ENCODE data around the gene BPI. TPM values are rescaled to one million over a fixed set of nuclear protein-coding genes. Genes with fewer than 3 reads are reported as not detected.
"Not testable (repeated sequence)": the region's sequence is repeated elsewhere in the genome, so short reads cannot be mapped to it uniquely, and the experiment has no call there.

BPI gene
- total RNA-seq, 1 experiment from 2014 or later: 0.10 TPM

- no peak for DNase-seq (ENCODE audit: low spot score)
Observed at GRCh38 chr20:38302786-38303185, 1.2 kb upstream of the BPI start.

DNA sequence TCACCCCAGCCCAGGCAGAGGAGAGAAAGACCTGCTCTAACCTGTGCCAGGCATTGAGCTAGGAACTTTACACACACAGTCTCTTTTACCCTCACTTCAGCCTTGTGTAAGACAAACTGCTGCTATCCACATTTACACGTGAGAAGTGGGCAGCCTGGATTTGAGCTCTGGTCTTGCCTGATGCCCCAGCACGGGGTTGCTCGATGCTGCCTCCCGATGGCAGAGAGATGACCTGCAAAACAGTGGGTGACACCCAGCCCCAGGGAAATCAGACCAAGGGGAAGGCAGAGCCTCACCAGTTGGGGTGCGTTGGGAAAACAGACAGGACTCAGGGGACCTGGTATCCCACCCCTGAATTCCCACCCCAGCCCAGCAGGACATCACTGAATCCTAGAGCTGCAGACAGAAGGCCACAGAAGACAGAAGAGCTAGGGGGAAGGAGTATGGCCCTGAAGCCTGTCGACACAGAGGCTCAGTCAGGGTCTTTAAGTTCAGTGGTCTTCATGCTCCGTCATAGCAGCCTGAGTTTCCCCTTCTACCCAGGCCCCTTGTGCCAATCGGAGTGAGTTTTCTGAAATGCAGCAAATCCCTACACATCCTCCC lies 990 bp downstream of the BPI start:
- peak; percentile 46 for DNase-seq (ENCODE audit: low spot score)

- no peak for DNase-seq (ENCODE audit: low spot score)
Observed at GRCh38 chr20:38305541-38305940, 1.6 kb downstream of the BPI start.

DNA sequence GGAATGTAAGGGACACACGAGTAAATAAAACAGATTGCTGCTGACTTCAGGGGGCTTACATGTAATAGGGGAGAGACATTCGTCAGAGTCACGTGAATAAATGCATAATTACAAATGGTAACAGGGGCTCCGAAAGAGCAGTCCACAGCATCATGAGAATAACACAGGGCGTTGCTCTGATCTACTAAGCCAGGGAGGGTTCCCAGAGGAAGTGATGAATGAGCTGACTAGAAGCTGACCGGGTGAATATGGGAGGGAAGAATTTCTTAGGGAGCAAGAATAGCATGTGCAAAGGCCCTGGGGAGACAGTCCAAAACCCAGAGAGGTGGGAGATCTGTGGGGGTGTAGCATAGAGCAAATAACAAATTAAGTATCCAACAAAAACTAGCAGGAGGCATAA lies 2.4 kb downstream of the BPI start:
- DNase-seq (ENCODE audit: low spot score): no peak

DNA sequence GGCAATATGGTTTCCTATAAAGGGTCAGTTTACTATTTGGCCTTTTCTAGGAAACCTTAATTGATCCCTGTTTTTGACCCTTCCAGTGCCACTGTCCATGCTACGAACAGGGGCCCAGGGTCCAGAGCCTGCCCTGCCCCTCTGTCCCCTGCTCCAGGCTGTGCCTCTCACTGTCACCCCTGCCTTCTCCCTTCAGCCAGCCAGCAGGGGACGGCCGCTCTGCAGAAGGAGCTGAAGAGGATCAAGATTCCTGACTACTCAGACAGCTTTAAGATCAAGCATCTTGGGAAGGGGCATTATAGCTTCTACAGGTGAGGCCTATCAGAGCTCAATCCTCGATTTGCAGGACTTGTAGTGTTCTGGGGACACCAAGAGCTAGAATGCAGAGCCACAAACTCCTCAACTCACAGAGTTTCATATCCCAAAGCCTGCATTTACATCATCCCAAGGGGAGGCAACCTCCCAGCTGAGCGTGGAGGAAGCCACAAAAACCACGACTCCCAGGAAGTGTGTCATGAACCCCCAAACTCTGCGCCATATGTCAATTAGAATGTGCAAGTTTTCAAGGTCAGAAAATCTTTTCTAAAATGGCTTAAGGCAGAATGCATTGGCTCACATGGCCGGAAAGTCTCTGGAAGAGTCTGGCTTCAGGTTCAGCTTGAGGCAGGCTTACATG lies 3.6 kb downstream of the BPI start:
- DNase-seq (ENCODE audit: low spot score): peak; percentile 25

GRCh38 chr20:38308047-38308438 lies 4.1 kb downstream of the BPI start:
- no peak for DNase-seq (ENCODE audit: low spot score)

DNA sequence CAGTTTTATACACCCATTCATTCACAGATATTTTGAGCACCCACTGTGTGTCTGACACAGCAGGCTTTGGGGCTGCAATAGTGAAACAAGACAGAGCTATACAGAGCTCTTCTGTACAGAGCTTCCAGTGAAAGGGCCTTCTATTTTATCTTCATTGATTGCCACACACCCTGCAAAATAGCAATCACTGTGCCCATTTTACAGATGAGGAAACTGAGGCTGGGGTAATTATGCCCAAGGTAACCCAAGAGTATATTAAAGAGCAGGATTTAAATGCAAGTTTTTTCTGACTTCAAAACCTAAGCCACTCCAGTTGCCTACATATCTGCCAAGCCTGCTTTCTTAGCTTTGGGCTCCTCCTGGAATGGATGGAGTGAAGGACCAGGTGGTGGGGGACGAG lies 4.5 kb downstream of the BPI start:
- DNase-seq (ENCODE audit: low spot score): no peak

GRCh38 chr20:38311091-38311490 lies 7.1 kb downstream of the BPI start:
- DNase-seq (ENCODE audit: low spot score): no peak

GRCh38 chr20:38311491-38311890 lies 7.5 kb downstream of the BPI start:
- DNase-seq (ENCODE audit: low spot score): no peak

DNA sequence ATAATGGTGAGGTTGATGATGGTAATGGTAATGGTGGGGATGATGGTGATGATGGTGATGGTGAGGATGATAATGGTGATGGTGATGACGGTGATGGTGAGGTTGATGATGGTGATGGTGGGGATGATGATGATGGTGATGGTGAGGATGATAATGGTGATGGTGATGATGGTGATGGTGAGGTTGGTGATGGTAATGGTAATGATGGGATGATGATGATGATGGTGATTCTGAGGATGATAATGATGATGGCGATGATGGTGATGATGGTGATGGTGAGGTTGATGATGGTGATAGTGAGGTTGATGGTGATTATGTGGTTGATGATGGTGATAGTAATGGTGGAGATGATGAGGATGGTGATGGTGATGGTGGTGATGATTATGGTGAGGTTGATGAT lies 9.7 kb downstream of the BPI start:
- DNase-seq (ENCODE audit: low spot score): no peak

DNA sequence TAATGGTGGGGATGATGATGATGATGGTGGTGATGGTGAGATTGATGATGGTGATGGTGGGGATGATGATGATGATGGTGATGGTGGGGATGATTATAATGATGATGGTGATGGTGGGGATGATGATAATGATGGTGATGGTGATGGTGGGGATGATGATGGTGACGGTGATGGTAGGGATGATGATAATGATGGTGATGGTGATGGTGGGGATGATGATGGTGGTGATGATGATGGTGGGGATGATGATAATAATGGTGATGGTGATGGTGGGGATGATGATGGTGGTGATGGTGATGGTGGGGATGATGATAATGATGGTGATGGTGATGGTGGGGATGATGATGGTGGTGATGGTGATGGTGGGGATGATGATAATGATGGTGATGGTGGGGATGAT lies 10.4 kb downstream of the BPI start:
- not testable (repeated sequence) for DNase-seq (ENCODE audit: low spot score)

DNA sequence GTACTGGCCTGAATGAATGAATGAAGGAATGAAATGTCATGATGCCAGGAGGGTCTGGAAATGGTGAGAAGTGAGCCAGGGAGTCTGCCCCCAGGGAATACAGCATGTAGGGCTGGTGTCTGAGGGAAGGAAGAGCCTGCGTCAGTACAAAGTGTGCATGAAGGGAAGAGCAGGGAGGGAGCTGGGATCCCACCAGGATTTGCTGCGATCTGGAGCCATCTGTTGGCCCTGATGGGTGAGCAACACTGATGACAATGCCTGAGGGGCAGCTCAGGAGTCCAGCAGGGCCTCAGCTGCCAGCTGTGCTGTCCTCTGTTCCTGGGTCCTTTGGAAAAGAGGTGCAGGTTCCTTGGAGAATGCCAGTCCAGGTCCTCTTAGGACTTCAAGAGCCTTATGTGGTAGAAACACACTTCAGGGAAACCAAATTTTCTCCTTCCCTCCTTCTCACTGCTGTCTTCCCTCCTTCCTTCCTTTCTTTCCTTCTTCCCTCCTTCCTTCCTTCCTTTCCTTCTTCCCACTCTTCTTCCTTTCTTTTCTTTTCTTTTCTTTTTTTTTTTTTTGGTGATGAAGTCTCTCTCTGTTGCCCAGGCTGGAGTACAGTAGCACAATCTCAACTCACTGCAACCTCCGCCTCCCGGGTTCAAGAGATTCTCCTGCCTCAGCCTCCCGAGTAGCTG lies 11.5 kb downstream of the BPI start:
- no peak for DNase-seq (ENCODE audit: low spot score)

GRCh38 chr20:38316341-38316740 lies 12.4 kb downstream of the BPI start:
- DNase-seq (ENCODE audit: low spot score): no peak

- DNase-seq (ENCODE audit: low spot score): no peak
Observed at GRCh38 chr20:38317422-38317821, 13.5 kb downstream of the BPI start.

GRCh38 chr20:38320221-38320620 lies 16.3 kb downstream of the BPI start:
- no peak for DNase-seq (ENCODE audit: low spot score)

DNA sequence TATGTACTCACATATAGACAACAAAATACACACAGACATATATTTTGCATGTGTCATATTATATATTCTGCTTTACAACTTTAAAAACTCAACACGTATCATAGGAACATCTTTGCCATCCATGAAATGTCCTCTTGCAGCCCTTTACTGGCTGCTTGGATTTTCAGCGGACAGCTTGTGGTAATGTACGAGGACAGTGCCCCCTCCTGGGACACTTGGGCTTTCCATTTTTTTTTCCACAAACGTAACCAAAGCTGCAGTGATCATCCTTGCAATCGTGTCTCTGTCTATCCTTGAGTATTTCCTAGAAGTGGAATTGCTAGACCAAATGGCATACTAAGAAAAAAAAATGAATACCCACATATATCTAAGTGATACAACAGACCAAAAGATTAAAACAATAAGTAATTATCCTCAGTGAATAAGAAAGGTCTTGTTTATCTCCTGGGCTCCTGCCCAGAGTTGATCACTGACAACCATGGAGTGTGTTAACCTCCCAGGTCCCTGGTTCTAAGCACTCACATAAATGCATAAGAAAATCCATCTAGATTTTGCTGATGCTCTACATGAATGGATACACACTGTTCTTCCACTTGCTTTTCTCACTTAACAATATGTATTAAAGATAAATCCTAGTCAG lies 18.1 kb downstream of the BPI start:
- DNase-seq (ENCODE audit: low spot score): peak; percentile 47

GRCh38 chr20:38324159-38324558 lies 20.2 kb downstream of the BPI start:
- no peak for DNase-seq (ENCODE audit: low spot score)

GRCh38 chr20:38325167-38325566 lies 21.2 kb downstream of the BPI start:
- no peak for DNase-seq (ENCODE audit: low spot score)

DNA sequence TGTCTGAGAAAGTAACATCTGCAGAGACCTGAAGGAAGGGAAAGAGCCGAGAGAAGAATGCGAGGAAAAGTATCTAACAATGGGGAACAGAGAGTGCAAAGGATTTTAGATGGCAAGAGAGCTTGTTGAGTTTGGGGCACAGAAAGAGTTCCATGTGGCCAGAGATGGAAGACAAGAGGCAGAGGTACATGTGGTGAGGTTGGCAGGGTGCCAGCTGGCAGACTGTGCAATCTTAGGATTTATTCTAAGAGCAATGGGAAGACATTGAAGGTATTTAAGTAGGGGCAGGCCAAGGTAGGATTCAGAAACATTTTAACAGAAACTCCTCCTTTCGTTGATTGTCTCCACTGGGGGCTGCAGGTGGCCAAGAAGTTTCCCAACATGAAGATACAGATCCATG lies 21.9 kb downstream of the BPI start:
- no peak for DNase-seq (ENCODE audit: low spot score)

GRCh38 chr20:38326309-38326708 lies 22.4 kb downstream of the BPI start:
- no peak for DNase-seq (ENCODE audit: low spot score)

DNA sequence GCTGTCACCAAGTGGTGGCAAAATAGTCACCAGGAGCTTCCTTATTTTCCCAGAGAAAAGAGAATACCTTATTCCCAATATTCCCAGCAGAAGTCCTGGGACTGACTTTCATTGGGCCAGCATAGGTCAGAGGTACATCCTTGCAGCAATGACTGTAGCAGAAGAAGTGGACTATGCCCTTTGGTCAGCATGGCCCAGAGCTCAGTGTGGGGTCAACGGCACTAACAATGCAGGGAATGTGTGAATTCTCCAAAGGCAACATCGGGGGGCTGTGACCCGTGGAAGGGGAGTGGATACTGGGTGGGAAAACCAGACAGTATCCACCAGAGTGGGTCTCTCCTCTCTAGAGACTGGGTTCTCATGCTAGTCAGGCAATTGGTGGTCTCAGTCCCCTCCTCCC lies 26.7 kb downstream of the BPI start:
- no peak for DNase-seq (ENCODE audit: low spot score)

- DNase-seq (ENCODE audit: low spot score): no peak
Observed at GRCh38 chr20:38331245-38331644, 27.3 kb downstream of the BPI start.

DNA sequence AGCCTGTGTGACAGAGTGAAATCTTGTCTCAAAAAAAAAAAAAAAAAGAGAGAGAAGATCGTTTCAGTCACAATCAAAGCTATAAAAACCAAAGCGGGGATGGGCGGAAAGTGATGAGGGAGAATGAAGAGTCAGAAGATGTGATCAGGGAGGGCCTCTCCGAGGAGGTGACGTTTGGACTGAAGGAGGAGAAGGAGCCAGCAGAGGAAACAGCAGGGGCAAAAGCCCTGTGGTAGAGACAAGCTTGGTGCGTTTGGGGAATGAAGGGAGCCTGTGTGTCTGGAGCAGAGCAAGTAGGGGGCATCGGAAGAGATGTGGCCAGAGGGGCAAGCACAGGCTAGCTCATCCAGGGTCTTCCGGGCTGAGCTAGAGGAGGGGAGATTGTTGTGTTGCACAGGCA lies 27.9 kb downstream of the BPI start:
- DNase-seq (ENCODE audit: low spot score): no peak

All from H4 (cell line).